Liver (tissue), 9 donors: ENCODE results near the gene WDR45B. TPM values are rescaled to one million over a fixed set of nuclear protein-coding genes. Genes with fewer than 3 reads are reported as not detected.

Source experiments
- DNase-seq: peaks from one replicate; pipeline ENCODE4 v3.0.0-alpha.2; 2017; ENCODE audit warnings: low spot score
- H3K27ac ChIP-seq, 2 donors: one replicate each; pipeline ENCODE4 v1.7.0; 2013; ENCODE audit warnings: inconsistent platforms in 2 of 2, low read length in 2 of 2, control low read depth in 1 of 2, low read depth in 1 of 2, mild to moderate bottlenecking in 1 of 2
- H3K27me3 ChIP-seq, 4 donors: one replicate each; pipeline versions ENCODE4 v1.6.1 to v1.7.0; 2013; ENCODE audit warnings: low read length in 3 of 4, inconsistent platforms in 1 of 4, mild to moderate bottlenecking in 1 of 4, moderate library complexity in 1 of 4; ENCODE audit not compliant: control insufficient read depth in 4 of 4, insufficient read depth in 4 of 4
- H3K36me3 ChIP-seq, 4 donors: one replicate each; pipeline versions ENCODE4 v1.6.1 to v1.7.0; 2013; ENCODE audit warnings: low read length in 3 of 4, mild to moderate bottlenecking in 3 of 4, low read depth in 1 of 4, moderate library complexity in 1 of 4; ENCODE audit not compliant: control insufficient read depth in 4 of 4, insufficient read depth in 3 of 4
- H3K4me1 ChIP-seq, 4 donors: one replicate each; pipeline versions ENCODE4 v1.6.1 to v1.7.0; 2013; ENCODE audit warnings: low read length in 3 of 4, mild to moderate bottlenecking in 3 of 4, moderate library complexity in 1 of 4; ENCODE audit not compliant: control insufficient read depth in 4 of 4, insufficient read depth in 4 of 4
- H3K4me3 ChIP-seq, 3 donors: one replicate each; pipeline versions ENCODE4 v1.6.1 to v1.7.0; 2013; ENCODE audit warnings: low read length in 3 of 3, control low read depth in 1 of 3, low read depth in 1 of 3, mild to moderate bottlenecking in 1 of 3
- H3K9ac ChIP-seq, 2 donors: one replicate each; pipeline ENCODE4 v1.7.0; 2013; ENCODE audit warnings: low read length in 2 of 2, mild to moderate bottlenecking in 2 of 2, moderate library complexity in 2 of 2, control low read depth in 1 of 2, low read depth in 1 of 2
- H3K9me3 ChIP-seq, 4 donors: one replicate each; pipeline versions ENCODE4 v1.6.1 to v1.7.0; 2013; ENCODE audit warnings: low read length in 3 of 4; ENCODE audit not compliant: control insufficient read depth in 4 of 4
- ATF3 ChIP-seq: IDR thresholded peaks from 2 replicates; pipeline ENCODE4 v1.6.1; 2016; ENCODE audit warnings: antibody characterized with exemption
- CTCF ChIP-seq: fragments of 150-350 bp; IDR thresholded peaks from 2 replicates; pipeline ENCODE4 v1.5.1; 2017; ENCODE audit warnings: improper control_type of control experiment, low read depth, low read length; ENCODE audit not compliant: missing input control
- EGR1 ChIP-seq, 2 donors: IDR thresholded peaks; 2 replicates each; pipeline ENCODE4 v1.6.1; 2016 to 2018; ENCODE audit warnings: antibody characterized with exemption in 2 of 2, low read depth in 2 of 2
- FOXA1 ChIP-seq: IDR thresholded peaks from 2 replicates; pipeline ENCODE4 v1.6.1; 2016; ENCODE audit warnings: antibody characterized with exemption
- FOXA2 ChIP-seq: IDR thresholded peaks from 2 replicates; pipeline ENCODE4 v1.6.1; 2016; ENCODE audit warnings: antibody characterized with exemption
- GABPA ChIP-seq, 2 donors: IDR thresholded peaks in 1 of 2; conservative IDR thresholded peaks in 1 of 2; 2 replicates each; pipeline ENCODE4 v1.6.1; 2016; ENCODE audit warnings: antibody characterized with exemption in 2 of 2, mild to moderate bottlenecking in 1 of 2, moderate library complexity in 1 of 2
- HNF4A ChIP-seq, 2 donors: conservative IDR thresholded peaks; 2 replicates each; pipeline ENCODE4 v1.6.1; 2016; ENCODE audit warnings: antibody characterized with exemption in 2 of 2, mild to moderate bottlenecking in 2 of 2
- HNF4G ChIP-seq: IDR thresholded peaks from 2 replicates; pipeline ENCODE4 v1.6.1; 2016; ENCODE audit warnings: antibody characterized with exemption
- JUND ChIP-seq, 2 donors: IDR thresholded peaks; 2 replicates each; pipeline ENCODE4 v1.6.1; 2016; ENCODE audit warnings: antibody characterized with exemption in 2 of 2
- MAX ChIP-seq: IDR thresholded peaks from 2 replicates; pipeline ENCODE4 v1.6.1; 2016; ENCODE audit warnings: antibody characterized with exemption
- NR2F2 ChIP-seq: IDR thresholded peaks from 2 replicates; pipeline ENCODE4 v1.6.1; 2016; ENCODE audit warnings: antibody characterized with exemption
- RAD21 ChIP-seq, 2 donors: IDR thresholded peaks; 2 replicates each; pipeline ENCODE4 v1.6.1; 2016; ENCODE audit warnings: antibody characterized with exemption in 2 of 2, mild to moderate bottlenecking in 2 of 2
- REST ChIP-seq: IDR thresholded peaks from 2 replicates; pipeline ENCODE4 v1.6.1; 2016; ENCODE audit warnings: antibody characterized with exemption, mild to moderate bottlenecking
- RXRA ChIP-seq, 2 donors: IDR thresholded peaks; 2 replicates each; pipeline ENCODE4 v1.6.1; 2017 to 2018; ENCODE audit warnings: antibody characterized with exemption in 2 of 2, mild to moderate bottlenecking in 1 of 2
- SP1 ChIP-seq: IDR thresholded peaks from 2 replicates; pipeline ENCODE4 v1.6.1; 2018; ENCODE audit warnings: antibody characterized with exemption, mild to moderate bottlenecking
- TAF1 ChIP-seq: conservative IDR thresholded peaks from 2 replicates; pipeline ENCODE4 v1.6.1; 2016; ENCODE audit warnings: antibody characterized with exemption, mild to moderate bottlenecking
- YY1 ChIP-seq: IDR thresholded peaks from 2 replicates; pipeline ENCODE4 v1.6.1; 2016; ENCODE audit warnings: antibody characterized with exemption, mild to moderate bottlenecking
- ZBTB33 ChIP-seq: IDR thresholded peaks from 2 replicates; pipeline ENCODE4 v1.6.1; 2016; ENCODE audit warnings: antibody characterized with exemption
- WGBS: extraction: QIAGEN DNeasy Blood & Tissue Kit; methylation state at CpG from one replicate; pipeline ENCODE4 v1.1.7; 2013; 5-methylcytosine and 5-hydroxymethylcytosine counted together
- polyA plus RNA-seq, 2 donors: library from polyadenylated mRNA; stranded (reverse) in 1 of 2; unstranded in 1 of 2; fragments of 200-250 nt in 1 of 2; fragments of >200 nt in 1 of 2; fragmentation: Nextera tagmentation in 1 of 2; extraction: Ambion mirVana in 1 of 2; gene quantifications; one replicate each; pipeline versions ENCODE4 v1.2.1 to v1.2.3, GENCODE V29; 2013 to 2015
- total RNA-seq, 2 donors: library from RNA; depleted of rRNA; stranded (reverse); fragments of >200 nt; gene quantifications; one replicate each; pipeline ENCODE4 v1.2.3, GENCODE V29; 2014
- donor health status: healthy.
- donor health status: healthy.
- donor health status: healthy.
- donor health status: healthy.
- donor health status: healthy.

The WDR45B gene
- total and polyA plus RNA-seq, 4 donors = 25.4 to 40.9 (median 29.2) TPM

- Histone ChIP-seq H3K9me3 (no peaks in the 10 kb centered on the region), H3K4me3 (no peak overlapping the region), H3K27ac (no peak overlapping the region), H3K9ac (no peak overlapping the region), H3K4me1 (peaks cover 0 to 5% (median 0%) of the 10 kb centered on the region in 4 donors), H3K36me3 (peaks cover 11 to 30% (median 28%) of the 10 kb centered on the region in 4 donors), H3K27me3 (no peaks in the 10 kb centered on the region)
- TF ChIP-seq HNF4G = no peak
- WGBS = 94% methylated on average over 16 of the region's 16 CpGs
- no peak for DNase-seq
Observed at GRCh38 chr17:82605939-82606600, 42.2 kb downstream of the WDR45B start.

- Histone ChIP-seq H3K9me3 (no peaks in the 10 kb centered on the region), H3K27ac (no peak overlapping the region), H3K9ac (no peak overlapping the region), H3K4me3 (no peak overlapping the region), H3K36me3 (peaks cover 11 to 37% (median 24%) of the 10 kb centered on the region in 4 donors), H3K4me1 (peaks cover 0 to 5% (median 0%) of the 10 kb centered on the region in 4 donors), H3K27me3 (no peaks in the 10 kb centered on the region)
- TF ChIP-seq HNF4A (conservative IDR thresholded peaks at IDR 0.05) (no peak), REST (no peak), YY1 (no peak), RAD21 (IDR thresholded peaks at IDR 0.05) (no peak), GABPA (IDR thresholded peaks at IDR 0.05 in 1 of 2, conservative IDR thresholded peaks at IDR 0.05 in 1 of 2) (no peak), TAF1 (no peak), SP1 (no peak), EGR1 (IDR thresholded peaks at IDR 0.05; ENCODE audit: low read depth in 2 of 2) (no peak), ZBTB33 (no peak), CTCF (no peak), JUND (IDR thresholded peaks at IDR 0.05) (no peak), HNF4G (no peak), FOXA2 (no peak), FOXA1 (no peak), ATF3 (no peak), RXRA (IDR thresholded peaks at IDR 0.05) (no peak), NR2F2 (no peak), MAX (no peak)
- DNase-seq = no peak
- WGBS = 98% methylated on average over 7 of the region's 7 CpGs
Observed at GRCh38 chr17:82604532-82604931, 43.7 kb downstream of the WDR45B start.
